ENCODE results near the gene LBHD1. TPM values are rescaled to one million over a fixed set of nuclear protein-coding genes. Genes with fewer than 3 reads are reported as not detected.
"Not testable (repeated sequence)": the region's sequence is repeated elsewhere in the genome, so short reads cannot be mapped to it uniquely, and the experiment has no call there.

The LBHD1 gene
- polyA plus RNA-seq, 4 donors: 3.3 to 8.6 (median 7.8) TPM

DNA sequence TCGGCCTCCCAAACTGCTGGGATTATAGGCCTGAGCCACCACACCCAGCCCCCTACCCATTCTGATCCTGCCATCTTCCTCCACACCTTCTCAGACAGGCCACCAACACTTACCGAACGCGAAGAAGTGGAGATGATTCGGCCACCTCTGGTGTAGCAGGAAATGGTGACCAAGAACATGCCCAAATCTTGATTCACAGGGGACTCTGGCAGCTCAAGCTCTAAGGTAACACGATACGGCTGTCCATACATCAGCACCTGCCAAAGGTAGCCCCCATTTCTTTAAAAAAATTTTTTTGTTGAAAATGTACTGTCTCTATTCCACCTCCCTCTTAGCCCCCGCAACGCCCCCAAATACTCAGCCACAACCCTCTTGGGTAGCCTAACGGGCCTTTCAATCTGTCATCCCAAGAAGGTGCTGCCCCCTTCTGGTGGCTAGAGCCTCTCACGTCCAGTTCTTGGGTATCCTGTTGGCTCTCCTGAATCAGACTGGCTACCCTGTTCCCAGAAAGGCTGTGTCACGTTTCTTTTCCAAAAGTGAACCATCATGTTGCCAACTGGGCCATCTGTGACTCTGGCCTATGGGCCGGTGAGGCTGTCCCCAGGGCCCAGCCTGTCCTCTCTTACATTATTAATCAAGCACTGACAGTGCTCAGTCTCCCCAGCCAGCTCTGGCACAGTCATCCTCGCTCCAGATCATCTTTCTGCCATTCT is 22.5 kb upstream of the LBHD1 start:
- no peak for DNase-seq (ENCODE audit: low read depth in 4 of 4, low spot score in 3 of 4)

DNA sequence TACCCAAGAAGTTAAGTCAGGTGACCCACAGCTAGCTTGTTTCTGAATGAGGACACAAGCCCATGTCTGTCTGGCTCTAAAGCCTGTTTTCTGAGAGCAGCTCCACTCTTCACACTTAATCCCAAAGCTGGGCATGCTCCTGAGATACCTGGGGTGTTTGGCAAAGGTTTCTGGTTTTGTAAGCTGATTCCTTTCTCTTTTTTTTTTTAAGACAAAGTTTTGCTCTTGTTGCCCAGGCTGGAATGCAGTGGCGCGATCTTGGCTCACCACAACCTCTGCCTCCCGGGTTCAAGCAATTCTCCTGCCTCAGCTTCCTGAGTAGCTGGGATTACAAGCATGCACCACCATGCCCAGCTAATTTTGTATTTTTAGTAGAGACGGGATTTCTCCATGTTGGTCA is 21.6 kb upstream of the LBHD1 start:
- DNase-seq (ENCODE audit: low read depth in 4 of 4, low spot score in 3 of 4): not testable (repeated sequence)

DNA sequence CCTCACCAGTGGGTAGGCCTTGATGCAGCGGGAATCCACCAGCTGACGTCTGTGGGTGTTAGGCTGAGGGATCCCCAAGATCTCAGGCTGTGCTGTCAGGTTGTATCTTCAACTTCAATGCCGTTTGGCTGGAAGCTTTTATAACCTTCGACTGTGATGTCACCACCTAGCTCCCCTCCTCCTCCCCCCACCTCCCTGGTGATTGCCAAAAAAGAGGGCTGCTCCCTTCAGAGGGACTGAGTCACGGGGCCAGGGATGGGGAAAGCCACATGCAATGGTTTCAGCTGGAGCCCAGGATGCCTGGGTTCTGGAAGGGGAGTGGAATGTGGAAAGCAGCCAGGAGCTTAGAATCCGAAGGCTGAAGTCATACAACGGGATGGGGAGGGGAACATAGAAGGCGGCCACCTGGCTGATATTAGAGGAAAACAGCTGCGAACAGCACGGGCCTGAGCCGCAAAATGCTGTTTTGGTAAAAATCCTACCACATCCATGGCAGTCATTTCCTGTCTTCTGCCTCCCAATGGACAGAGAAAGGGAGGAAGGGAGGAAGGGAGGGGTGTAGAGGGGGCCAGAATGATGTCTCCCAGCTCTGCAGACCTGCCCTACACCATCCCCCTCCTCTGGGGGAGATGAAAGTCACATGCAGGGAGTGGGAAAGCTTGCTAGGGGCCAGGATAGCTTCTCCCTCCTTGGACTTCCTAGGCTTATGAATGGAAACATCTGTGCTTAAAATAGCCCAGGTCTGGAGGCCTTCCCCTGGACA is 17.5 kb upstream of the LBHD1 start, which contains the start of gene LRRN4CL:
TSS of gene LRRN4CL (minus strand) at position 110 of the 763 bp plus-strand sequence. CDS start 1,022 bp downstream, outside the sequence.
- no peak for DNase-seq (ENCODE audit: low read depth in 4 of 4, low spot score in 3 of 4)

DNA sequence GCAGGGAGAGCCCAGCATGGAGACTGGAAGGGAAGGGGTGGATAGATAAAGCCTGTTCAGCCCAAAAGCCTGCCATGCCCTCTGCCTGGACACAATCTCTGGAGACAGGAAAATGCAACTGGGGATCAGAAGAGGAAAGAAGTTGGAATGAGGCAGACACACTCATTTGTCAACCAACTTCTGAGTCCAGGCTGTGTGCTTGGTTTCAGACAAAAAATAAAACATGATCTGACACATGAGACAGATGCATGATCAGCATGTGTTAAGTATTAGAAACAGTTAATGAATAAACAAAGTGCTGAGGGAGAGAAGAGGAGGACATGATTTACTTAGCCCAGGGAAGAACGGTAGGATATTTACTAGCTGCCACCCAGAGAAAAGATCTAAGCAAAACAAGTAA is 16.4 kb upstream of the LBHD1 start:
- no peak for DNase-seq (ENCODE audit: low read depth in 4 of 4, low spot score in 3 of 4)

DNA sequence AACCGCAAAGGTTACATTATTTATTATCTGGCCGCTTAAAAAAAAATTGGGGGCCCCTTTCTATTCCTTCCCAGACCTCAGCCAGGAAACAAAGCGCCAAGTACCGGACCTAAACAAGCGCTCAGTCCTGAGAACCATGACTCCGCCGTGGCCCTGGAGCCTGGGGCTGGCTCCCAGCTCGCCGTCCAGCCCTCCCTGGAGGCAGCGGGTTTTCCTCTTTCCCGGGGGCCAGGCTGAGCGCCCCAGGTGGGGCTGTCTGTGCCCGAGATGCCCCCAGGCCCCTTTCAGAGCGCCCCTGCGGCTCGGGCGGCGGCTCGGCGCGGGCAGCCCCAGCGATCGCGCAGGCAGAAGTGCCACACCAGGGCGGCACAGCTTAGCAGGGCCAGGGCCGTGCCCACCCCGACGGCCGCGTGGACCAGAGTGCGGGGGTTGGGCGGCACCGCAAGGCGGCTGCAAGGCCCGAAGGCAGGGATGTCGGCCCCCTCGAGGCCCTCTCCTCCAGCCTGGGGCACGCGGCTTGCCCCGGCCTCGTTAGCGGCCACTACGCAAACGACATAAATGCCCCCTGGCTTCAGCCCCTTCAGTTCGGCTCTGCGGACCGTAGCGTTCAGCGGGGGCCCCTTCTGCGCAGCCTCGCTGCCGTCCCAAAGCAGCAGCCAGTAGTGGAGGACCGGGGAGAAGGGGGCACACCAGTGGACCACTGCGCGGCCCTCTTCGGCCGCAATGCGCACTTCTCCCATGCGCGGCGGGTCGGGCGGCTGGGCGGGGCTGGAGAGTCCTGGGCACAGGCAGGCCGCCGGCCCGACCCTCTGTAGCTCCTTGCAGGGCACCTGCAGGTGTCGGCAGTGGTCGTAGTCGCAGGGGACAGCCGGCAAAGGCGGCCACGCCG is 15.7 kb upstream of the LBHD1 start:
- DNase-seq (ENCODE audit: low read depth in 4 of 4, low spot score in 3 of 4): no peak

DNA sequence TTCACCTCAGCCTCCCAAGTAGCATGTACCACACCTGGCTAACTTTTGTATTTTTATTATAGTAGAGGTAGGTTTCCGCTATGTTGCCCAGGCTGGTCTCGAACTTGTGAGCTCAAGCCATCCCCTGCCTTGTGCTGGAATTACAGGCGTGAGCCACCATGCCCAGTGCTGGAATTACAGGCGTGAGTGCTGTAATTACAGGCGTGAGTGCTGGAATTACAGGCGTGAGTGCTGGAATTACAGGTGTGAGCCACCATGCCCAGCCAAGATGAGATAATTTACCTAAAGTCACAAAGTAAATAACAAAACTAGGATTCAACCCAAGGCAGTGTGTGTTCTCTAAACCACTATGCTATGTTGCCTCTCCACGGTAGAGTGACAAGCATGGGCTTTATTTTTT is 10.5 kb upstream of the LBHD1 start:
- no peak for DNase-seq (ENCODE audit: low read depth in 4 of 4, low spot score in 3 of 4)

DNA sequence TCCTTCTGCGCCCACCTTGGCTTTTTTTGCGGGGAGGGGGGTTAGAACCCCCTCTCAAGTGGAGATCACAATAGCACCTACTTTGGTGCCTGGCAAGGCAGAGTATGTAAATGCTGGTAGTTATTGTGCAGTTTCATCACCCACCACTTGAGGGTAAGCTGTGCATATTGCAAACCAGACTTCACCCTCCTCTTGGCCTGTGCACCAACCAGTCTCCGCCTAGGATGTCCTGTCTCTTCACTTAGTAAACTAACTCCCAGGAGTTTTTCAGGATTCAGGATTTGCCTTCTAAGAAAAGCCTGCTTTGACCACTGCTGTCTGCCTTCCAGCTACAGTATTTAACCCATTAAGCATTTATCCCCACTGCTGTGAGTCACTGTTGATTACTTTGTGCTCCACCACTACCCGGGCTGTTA is 8.8 kb upstream of the LBHD1 start:
- no peak for DNase-seq (ENCODE audit: low read depth in 4 of 4, low spot score in 3 of 4)

DNA sequence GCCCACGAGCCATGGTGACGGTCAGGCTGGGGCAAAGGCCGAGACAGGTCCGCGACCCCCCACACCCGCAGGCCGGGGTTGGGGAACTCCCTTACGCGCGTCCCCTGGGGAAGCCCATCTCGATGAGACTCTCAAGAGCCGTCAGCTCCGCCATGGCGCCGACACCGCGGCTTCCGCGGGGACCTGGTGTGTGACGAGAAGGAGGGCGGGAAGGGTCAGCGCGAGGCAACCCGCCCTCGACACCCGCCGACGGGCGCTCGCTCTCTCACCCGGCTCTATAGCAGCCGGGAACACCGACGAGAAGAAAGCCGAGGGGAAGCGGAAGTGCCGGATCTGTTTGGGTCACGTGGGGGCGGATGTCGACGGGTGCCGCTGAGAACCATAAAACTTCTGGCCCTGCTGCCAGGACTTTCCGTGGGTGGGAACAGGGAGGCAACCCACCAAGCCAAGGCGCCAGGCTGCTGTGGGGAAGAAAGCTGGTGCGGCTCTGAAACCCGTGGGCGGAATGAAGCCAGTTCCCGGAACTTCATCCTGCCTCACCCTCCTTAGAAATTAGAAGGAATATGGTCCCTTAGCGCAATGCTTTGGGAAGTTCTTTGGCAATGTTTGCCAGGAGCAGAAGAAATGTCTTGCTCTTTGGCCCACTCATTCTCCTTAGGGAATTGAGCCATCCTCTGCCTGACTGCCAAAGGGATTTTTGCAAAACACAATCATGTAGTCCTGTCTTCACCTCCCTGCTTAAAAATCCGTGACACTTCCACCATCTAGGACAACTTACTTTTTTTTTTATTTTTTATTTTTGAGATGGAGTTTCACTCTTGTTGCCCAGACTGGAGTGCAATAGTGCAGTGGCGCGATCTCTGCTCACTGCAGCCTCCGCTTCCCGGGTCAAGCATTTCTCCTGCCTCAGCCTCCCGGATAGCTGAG is 7.0 kb upstream of the LBHD1 start, which contains the start of gene UBXN1:
TSS of gene UBXN1 (minus strand) at position 304 of the 927 bp plus-strand sequence. CDS start at position 154, 150 bp downstream.
- peak; percentile 70 to 80 (median 76) for DNase-seq (ENCODE audit: low read depth in 4 of 4, low spot score in 3 of 4)

DNA sequence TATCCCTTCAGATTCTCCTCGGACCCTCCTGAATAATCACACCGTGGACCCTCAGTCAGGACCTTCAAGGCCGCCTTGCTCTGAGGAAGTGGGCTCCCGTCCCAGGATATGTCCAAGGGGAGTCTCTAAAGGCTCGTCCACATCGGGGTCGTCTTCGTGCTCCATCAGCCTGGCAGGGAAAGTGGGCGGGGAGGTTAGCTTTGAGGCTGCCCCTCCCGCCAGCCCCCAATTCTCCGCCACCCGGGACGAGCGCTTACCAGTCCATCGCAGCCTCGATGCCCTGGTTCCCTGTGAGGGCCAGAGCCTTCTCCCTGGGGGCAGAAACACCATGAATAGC is 6.3 kb upstream of the LBHD1 start:
- no peak for DNase-seq (ENCODE audit: low read depth in 4 of 4, low spot score in 3 of 4)

DNA sequence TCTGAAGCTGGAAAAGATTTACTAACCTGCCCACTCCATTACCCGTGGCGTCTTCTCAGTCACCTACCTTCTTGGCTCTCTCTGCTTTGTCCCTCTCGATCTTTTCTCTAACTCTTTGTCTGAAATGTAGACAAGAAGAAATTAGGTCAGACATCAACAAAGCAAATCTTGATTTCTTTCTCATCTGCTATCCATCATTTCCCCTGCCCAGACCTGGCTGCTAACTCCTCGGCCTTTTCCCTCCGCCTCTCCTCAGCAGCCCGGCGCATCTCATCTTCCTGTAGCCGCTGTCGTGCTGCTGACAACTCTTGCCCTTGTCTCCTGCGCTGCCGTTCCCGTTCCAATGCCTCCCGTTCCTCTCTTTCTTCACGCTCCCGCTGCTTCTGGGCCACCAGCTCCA is 5.6 kb upstream of the LBHD1 start:
- no peak for DNase-seq (ENCODE audit: low read depth in 4 of 4, low spot score in 3 of 4)

DNA sequence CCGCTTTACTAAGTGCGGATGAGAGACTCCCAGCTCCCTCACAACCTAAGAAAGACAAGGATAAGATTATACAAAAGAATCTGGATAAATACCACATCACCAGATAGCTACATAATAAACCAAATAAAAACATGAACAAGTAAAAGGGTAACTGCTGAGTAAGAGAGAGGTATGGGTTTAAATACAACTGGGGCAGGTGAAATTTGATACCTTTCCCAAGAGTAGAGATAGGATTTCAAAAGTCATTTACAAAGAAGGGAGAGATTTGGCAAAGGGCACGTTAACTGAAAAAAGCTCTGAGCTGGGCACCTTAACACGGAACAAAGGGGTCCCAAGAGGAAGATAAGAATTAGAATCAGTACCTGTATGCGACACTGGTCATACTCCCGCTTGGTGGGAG is 5.1 kb upstream of the LBHD1 start:
- DNase-seq (ENCODE audit: low read depth in 4 of 4, low spot score in 3 of 4): no peak

DNA sequence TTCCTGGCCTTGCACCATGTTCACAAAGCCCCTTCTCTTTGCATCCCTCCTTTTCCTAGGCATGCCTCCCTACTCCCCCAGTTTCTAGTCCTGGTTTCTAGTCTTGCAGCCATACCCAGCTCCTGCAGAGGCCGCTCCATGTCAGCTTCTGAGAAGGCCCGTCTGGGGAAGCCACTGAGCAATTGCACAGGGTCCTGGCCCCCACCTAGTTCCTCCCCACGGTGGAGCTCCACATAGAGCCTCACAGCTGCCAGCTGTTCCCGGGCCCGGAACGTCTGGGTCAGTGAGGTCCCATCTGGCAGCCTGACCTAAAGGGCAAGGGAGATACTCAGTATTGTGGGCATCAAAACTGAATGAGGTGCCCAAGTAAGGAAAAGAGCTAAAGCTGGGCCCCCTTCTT is 4.6 kb upstream of the LBHD1 start:
- DNase-seq (ENCODE audit: low read depth in 4 of 4, low spot score in 3 of 4): no peak

DNA sequence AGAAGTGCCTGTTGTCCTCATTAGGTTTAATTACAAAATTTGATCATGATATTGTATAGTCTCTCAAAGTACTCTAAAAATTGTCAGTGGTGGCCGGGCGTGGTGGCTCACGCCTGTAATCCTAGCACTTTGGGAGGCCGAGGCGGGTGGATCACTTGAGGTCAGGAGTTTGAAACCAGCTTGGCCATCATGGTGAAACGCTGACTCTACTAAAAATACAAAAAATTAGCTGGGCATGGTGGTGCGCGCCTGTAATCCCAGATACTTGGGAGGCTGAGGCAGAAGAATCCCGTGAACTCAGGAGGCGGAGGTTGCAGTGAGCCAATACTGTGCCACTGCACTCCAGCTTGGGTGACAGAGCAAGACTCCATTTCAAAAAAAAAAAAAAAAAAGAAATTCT is 3.3 kb upstream of the LBHD1 start:
- DNase-seq (ENCODE audit: low read depth in 4 of 4, low spot score in 3 of 4): not testable (repeated sequence)

DNA sequence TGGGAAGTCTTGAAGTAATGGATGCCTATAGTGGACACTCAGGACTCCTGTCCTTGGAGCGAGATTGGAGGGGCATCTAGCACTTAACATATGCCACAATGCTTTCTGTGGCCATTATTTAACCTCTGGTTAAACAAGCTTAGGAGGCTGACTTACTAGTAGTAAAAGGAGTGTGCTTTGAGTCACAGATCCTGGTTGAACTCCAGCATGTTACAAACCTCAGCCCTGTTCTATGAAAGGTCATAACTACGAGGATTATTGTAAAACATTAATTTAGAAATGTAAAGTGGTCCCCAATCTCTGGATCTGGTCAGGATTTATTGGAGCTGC is 1.1 kb upstream of the LBHD1 start:
- no peak for DNase-seq (ENCODE audit: low read depth in 4 of 4, low spot score in 3 of 4)

DNA sequence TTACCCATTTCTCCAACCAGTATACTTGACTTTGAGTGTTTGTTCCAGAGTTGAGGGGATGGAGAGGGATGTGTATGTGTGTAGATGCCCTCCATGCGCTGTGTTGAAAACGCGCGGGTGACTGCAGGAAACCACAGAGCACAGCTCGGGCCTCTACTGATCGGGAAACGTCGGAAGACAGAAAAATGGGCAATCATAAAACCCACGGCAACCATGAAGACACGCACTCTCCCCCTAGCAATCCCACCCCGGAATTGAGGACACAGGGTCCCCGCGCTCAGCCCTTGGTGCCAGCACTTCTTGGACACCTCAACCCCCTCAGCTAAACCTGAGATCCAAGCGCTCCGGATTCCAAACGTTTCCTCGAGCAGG is 845 bp downstream of the LBHD1 start:
- DNase-seq (ENCODE audit: low read depth in 4 of 4, low spot score in 3 of 4): no peak

DNA sequence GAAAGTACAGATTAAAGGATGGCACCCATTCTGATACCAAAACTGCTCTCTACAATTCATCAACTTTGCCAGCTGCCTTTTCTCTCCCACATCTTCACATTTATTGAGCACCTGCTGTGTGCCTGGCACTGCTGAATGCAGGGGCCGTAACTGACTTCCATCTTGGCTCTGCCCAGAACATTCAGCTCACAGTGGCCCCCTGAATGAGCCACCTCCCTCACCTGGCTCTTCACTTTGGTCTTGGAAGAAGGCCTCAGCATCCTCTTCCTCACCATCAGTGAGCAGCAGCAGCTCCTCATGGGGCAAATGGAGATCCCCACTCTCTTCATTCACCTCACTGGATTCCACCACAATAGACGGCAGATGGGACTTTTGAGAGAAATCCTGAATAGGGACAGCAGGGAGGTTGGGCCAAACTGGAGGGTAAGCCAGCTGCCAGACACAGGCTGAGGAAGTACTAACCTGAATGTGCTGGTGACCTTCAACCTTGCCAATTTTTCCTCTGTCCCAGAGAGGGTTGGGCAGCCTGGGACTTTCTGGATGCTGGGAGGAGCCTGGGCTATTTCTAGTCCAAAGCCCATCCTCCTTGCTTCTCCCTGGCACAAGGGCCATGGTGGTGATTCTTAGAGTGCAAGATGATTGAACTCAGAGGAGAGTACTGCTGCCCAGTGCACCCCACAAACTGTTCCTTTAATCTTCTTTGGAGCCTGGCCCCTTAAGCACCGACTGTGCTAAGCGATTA is 2.5 kb downstream of the LBHD1 start:
- DNase-seq (ENCODE audit: low read depth in 4 of 4, low spot score in 3 of 4): no peak

DNA sequence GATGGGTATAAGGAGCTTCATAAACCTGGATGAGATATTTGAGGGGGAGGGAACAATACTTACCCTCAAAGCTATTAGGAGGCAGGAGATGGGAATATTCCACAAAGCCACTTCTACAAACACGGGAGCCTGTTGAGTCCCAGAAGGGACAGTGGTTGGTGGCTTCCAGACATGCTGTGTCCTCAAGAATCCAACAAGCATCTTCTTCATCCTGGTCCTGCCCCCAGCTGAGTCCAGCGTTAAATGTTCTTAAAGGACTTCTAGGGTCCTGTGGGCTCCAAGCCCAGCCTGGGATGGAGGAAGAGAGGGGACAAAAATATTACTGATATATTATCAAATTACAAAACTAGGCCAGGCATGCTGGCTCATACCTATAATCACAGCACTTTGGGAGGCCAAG is 4.6 kb downstream of the LBHD1 start:
- DNase-seq (ENCODE audit: low read depth in 4 of 4, low spot score in 3 of 4): no peak

DNA sequence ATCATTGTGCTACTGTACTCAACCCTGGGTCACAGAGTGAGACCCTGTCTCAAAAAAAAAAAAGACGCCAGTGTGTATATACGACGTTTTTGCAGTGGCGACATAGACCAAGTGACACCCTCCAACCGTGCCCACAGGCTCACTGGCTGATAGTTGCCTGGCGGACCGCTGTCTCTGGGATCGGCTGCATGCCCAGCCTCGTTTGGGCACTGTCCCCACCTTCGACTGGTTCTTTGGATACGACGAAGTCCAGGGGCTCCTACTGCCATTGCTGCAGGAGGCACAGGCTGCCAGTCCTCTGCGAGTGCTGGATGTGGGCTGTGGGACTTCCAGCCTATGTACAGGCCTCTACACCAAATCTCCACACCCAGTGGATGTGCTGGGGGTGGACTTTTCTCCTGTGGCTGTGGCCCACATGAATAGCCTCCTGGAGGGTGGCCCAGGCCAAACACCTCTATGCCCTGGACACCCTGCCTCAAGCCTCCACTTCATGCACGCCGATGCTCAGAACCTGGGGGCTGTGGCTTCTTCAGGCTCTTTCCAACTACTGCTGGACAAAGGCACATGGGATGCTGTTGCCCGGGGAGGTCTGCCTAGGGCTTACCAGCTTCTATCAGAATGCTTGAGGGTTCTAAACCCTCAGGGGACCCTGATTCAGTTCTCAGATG is 5.7 kb downstream of the LBHD1 start:
- no peak for DNase-seq (ENCODE audit: low read depth in 4 of 4, low spot score in 3 of 4)

Measured in right renal pelvis (tissue), 4 donors.